Lung (tissue), 12 donors: Measurements from ENCODE around the gene MED13L. TPM values are rescaled to one million over a fixed set of nuclear protein-coding genes. Genes with fewer than 3 reads are reported as not detected.

ENCODE experiments used
- ATAC-seq: fragments of 200-7000 bp; cut with Tn5 transposase; one replicate; pipeline ENCODE4 v1.9.1; 2020; ENCODE audit warnings: moderate number of reproducible peaks; ENCODE audit not compliant: insufficient read depth, low FRiP score
- DNase-seq, 3 donors: peaks; one replicate each; pipeline ENCODE4 v3.0.0-alpha.2; 2013 to 2017
- H3K27ac ChIP-seq, 2 donors: one replicate each; pipeline ENCODE4 v1.5.1; 2013; ENCODE audit warnings: mild to moderate bottlenecking in 2 of 2, moderate library complexity in 2 of 2, control low read depth in 1 of 2, inconsistent platforms in 1 of 2, low read depth in 1 of 2, low read length in 1 of 2
- H3K27me3 ChIP-seq, 3 donors: one replicate each; pipeline ENCODE4 v1.5.1; 2013; ENCODE audit warnings: low read length in 2 of 3; ENCODE audit not compliant: control insufficient read depth in 3 of 3, insufficient read depth in 3 of 3
- H3K36me3 ChIP-seq, 4 donors: one replicate each; pipeline ENCODE4 v1.5.1; 2013; ENCODE audit warnings: low read length in 4 of 4, mild to moderate bottlenecking in 1 of 4, moderate library complexity in 1 of 4; ENCODE audit not compliant: control insufficient read depth in 4 of 4, insufficient read depth in 4 of 4
- H3K4me1 ChIP-seq, 5 donors: one replicate each; pipeline ENCODE4 v1.5.1; 2013; ENCODE audit warnings: low read length in 5 of 5, mild to moderate bottlenecking in 2 of 5, moderate library complexity in 1 of 5; ENCODE audit not compliant: control insufficient read depth in 5 of 5, insufficient read depth in 5 of 5
- H3K4me3 ChIP-seq: one replicate; pipeline ENCODE4 v1.5.1; 2013; ENCODE audit warnings: mild to moderate bottlenecking, control low read depth, moderate library complexity
- H3K9ac ChIP-seq, 2 donors: one replicate each; pipeline ENCODE4 v1.5.1; 2013; ENCODE audit warnings: low read length in 2 of 2, control low read depth in 1 of 2; ENCODE audit not compliant: insufficient read depth in 1 of 2
- H3K9me3 ChIP-seq, 4 donors: one replicate each; pipeline ENCODE4 v1.5.1; 2013; ENCODE audit warnings: low read length in 3 of 4, mild to moderate bottlenecking in 1 of 4, moderate library complexity in 1 of 4; ENCODE audit not compliant: control insufficient read depth in 4 of 4, insufficient read depth in 3 of 4
- CTCF ChIP-seq: IDR thresholded peaks from 2 replicates; pipeline ENCODE4 v1.5.1; 2012; ENCODE audit warnings: mild to moderate bottlenecking; ENCODE audit errors: control extremely low read depth, extremely low read depth
- WGBS, 2 donors: extraction: QIAGEN DNeasy Blood & Tissue Kit; methylation state at CpG; one replicate each; pipeline ENCODE4 v1.1.7; 2013; 5-methylcytosine and 5-hydroxymethylcytosine counted together
- polyA plus RNA-seq, 2 donors: library from polyadenylated mRNA; stranded (reverse); fragments of 200-250 nt; gene quantifications; one replicate each; pipeline ENCODE4 v1.2.1, GENCODE V29; 2013
- total RNA-seq, 2 donors: library from RNA; depleted of rRNA in 1 of 2; stranded (reverse); fragments of >200 nt in 1 of 2; gene quantifications; one replicate each; pipeline ENCODE4 v1.2.1, GENCODE V29; 2014 to 2021
- donor health status: control.
- donor health status: control.
- donor health status: Bipolar disorder and iron deficiency.
- donor health status: healthy.
- donor health status: DM: yes; HTN: yes; CAD: no.

The MED13L gene
- total and polyA plus RNA-seq, 4 donors = 18.2 to 329 (median 71.4) TPM

- Histone ChIP-seq H3K9me3 (no peaks in the 10 kb centered on the region), H3K4me3 (no peak overlapping the region), H3K4me1 (peaks cover 3 to 32% (median 10%) of the 10 kb centered on the region in 5 donors), H3K27me3 (no peaks in the 10 kb centered on the region), H3K36me3 (no peaks in the 10 kb centered on the region), H3K9ac (no peak overlapping the region), H3K27ac (peak overlapping the region in 1 of 2 donors; percentile 74)
- no peak for TF ChIP-seq CTCF
- ATAC-seq (peak; percentile 29), DNase-seq (peak; percentile 38 to 79 (median 75))
- 12 to 25% methylated on average over 16 of the region's 16 CpGs for whole genome bisulfite sequencing, 2 donors
Observed at GRCh38 chr12:116319898-116320621, 42.6 kb upstream of the MED13L start.

- Histone ChIP-seq H3K4me1 (peaks cover 3 to 32% (median 10%) of the 10 kb centered on the region in 5 donors), H3K4me3 (no peak overlapping the region), H3K27ac (no peak overlapping the region), H3K36me3 (no peaks in the 10 kb centered on the region), H3K9ac (no peak overlapping the region), H3K27me3 (no peaks in the 10 kb centered on the region), H3K9me3 (no peaks in the 10 kb centered on the region)
- 58 to 63% methylated on average over 14 of the region's 14 CpGs for WGBS, 2 donors
- ATAC-seq (no peak), DNase-seq (peak in 2 of 3 donors; percentile 34 to 57)
- TF ChIP-seq CTCF = no peak
Observed at GRCh38 chr12:116319233-116319897, 41.9 kb upstream of the MED13L start.

- peak; percentile 80 to 88 (median 84) for DNase-seq
- no peak overlapping the region for H3K27ac ChIP-seq
- peaks cover 3 to 32% (median 10%) of the 10 kb centered on the region in 5 donors for H3K4me1 ChIP-seq
- WGBS, 2 donors = 70 to 81% methylated on average over 21 of the region's 21 CpGs
- H3K27me3 ChIP-seq = no peaks in the 10 kb centered on the region
- H3K4me3 ChIP-seq = no peak overlapping the region
- no peak for TF ChIP-seq CTCF
- H3K9me3 ChIP-seq = no peaks in the 10 kb centered on the region
- no peak for ATAC-seq
- H3K9ac ChIP-seq = no peak overlapping the region
- no peaks in the 10 kb centered on the region for H3K36me3 ChIP-seq
Observed at GRCh38 chr12:116318576-116319232, 41.2 kb upstream of the MED13L start.
